HG02623 (cell line): Measurements from ENCODE around the gene BCDIN3D.

Source experiments
- ATAC-seq: cut with Tn5 transposase; IDR thresholded peaks from one replicate; pipeline ENCODE4 v1.9.1; 2021; ENCODE audit warnings: moderate library complexity; ENCODE audit not compliant: unreplicated experiment

The BCDIN3D gene

GRCh38 chr12:49823951-49824350, 19.0 kb downstream of the BCDIN3D start:
- no peak for ATAC-seq

- ATAC-seq, result no peak
Observed at GRCh38 chr12:49823350-49823749, 19.6 kb downstream of the BCDIN3D start.

GRCh38 chr12:49821373-49822287, 21.3 kb downstream of the BCDIN3D start:
- no peak for ATAC-seq

- no peak for ATAC-seq
Observed at GRCh38 chr12:49819786-49820185, 23.1 kb downstream of the BCDIN3D start.

GRCh38 chr12:49818241-49818895, 24.5 kb downstream of the BCDIN3D start:
- ATAC-seq, result no peak

- no peak for ATAC-seq
Observed at GRCh38 chr12:49813131-49813530, 29.8 kb downstream of the BCDIN3D start.

- no peak for ATAC-seq
Observed at GRCh38 chr12:49811961-49812401, 30.9 kb downstream of the BCDIN3D start.

- ATAC-seq, result no peak
Observed at GRCh38 chr12:49811136-49811535, 31.8 kb downstream of the BCDIN3D start.

GRCh38 chr12:49809906-49810389, 33.0 kb downstream of the BCDIN3D start:
- no peak for ATAC-seq

GRCh38 chr12:49809381-49809905, 33.5 kb downstream of the BCDIN3D start:
- no peak for ATAC-seq

GRCh38 chr12:49808686-49809380, 34.1 kb downstream of the BCDIN3D start:
- no peak for ATAC-seq

GRCh38 chr12:49807991-49808580, 34.8 kb downstream of the BCDIN3D start:
- no peak for ATAC-seq

GRCh38 chr12:49806877-49807276, 36.0 kb downstream of the BCDIN3D start:
- no peak for ATAC-seq

GRCh38 chr12:49806321-49806813, 36.5 kb downstream of the BCDIN3D start:
- no peak for ATAC-seq

GRCh38 chr12:49805409-49805808, 37.5 kb downstream of the BCDIN3D start:
- ATAC-seq, result no peak

- no peak for ATAC-seq
Observed at GRCh38 chr12:49804821-49805220, 38.1 kb downstream of the BCDIN3D start.

- no peak for ATAC-seq
Observed at GRCh38 chr12:49803693-49804450, 39.0 kb downstream of the BCDIN3D start.

- no peak for ATAC-seq
Observed at GRCh38 chr12:49801141-49802063, 41.5 kb downstream of the BCDIN3D start.
